HUES48 (cell line): ENCODE measurements around the gene ABHD12.

Experiments
- H3K27ac ChIP-seq: one replicate; pipeline ENCODE4 v1.7.0; 2013; ENCODE audit warnings: low read depth, low read length, inconsistent platforms
- H3K27me3 ChIP-seq: 2 replicates; pipeline ENCODE4 v1.6.1; 2013; ENCODE audit warnings: mild to moderate bottlenecking, low read length; ENCODE audit not compliant: control insufficient read depth, insufficient read depth
- H3K36me3 ChIP-seq: 2 replicates; pipeline ENCODE4 v1.6.1; 2013; ENCODE audit warnings: low read length; ENCODE audit not compliant: control insufficient read depth, insufficient read depth
- H3K4me1 ChIP-seq: 2 replicates; pipeline ENCODE4 v1.6.1; 2013; ENCODE audit warnings: mild to moderate bottlenecking, low read length; ENCODE audit not compliant: control insufficient read depth, insufficient read depth
- H3K4me3 ChIP-seq: 2 replicates; pipeline ENCODE4 v1.5.1; 2013; ENCODE audit warnings: mild to moderate bottlenecking, low read depth, low read length
- H3K9ac ChIP-seq: 2 replicates; pipeline ENCODE4 v1.6.1; 2013; ENCODE audit warnings: mild to moderate bottlenecking, low read depth, low read length, moderate library complexity
- H3K9me3 ChIP-seq: 2 replicates; pipeline ENCODE4 v1.6.1; 2013; ENCODE audit warnings: low read length; ENCODE audit not compliant: control insufficient read depth, insufficient read depth

ABHD12 gene

DNA sequence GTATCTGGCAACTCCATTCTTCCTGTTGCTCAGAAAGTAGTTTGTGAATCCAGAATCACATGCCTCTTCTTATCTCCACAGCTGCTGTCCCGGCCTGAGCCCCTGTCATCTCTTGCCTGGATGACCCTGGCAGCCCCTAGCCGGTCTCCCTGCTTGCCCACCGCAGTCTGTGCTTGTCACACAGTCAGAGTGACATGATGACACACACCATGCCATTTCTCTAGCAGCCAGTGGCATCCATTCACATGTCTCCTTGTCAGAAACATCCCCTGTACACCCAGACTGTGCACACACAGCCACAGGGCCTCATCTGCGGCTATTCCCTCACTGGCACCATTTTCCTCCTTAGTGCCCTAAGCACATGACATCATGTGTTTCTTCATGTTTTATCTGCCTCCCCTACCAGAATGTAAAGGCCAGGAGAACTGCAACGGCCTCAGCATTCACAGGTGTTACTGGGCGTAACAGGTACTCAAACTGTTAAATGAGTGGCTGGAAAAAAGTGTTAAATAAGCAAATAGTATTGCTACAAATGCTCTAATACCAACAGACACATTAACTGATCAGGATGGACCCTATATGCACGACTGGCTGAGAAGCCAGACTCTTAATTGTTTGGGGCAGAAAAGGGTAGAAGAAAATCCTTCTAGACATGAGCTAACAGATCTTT, 9.6 kb downstream of the ABHD12 start:
- Histone ChIP-seq H3K36me3 (peaks cover 6% of the 10 kb centered on the region), H3K27ac (no peak overlapping the region), H3K4me3 (no peak overlapping the region), H3K9me3 (no peaks in the 10 kb centered on the region), H3K27me3 (no peaks in the 10 kb centered on the region), H3K4me1 (no peaks in the 10 kb centered on the region), H3K9ac (no peak overlapping the region)

DNA sequence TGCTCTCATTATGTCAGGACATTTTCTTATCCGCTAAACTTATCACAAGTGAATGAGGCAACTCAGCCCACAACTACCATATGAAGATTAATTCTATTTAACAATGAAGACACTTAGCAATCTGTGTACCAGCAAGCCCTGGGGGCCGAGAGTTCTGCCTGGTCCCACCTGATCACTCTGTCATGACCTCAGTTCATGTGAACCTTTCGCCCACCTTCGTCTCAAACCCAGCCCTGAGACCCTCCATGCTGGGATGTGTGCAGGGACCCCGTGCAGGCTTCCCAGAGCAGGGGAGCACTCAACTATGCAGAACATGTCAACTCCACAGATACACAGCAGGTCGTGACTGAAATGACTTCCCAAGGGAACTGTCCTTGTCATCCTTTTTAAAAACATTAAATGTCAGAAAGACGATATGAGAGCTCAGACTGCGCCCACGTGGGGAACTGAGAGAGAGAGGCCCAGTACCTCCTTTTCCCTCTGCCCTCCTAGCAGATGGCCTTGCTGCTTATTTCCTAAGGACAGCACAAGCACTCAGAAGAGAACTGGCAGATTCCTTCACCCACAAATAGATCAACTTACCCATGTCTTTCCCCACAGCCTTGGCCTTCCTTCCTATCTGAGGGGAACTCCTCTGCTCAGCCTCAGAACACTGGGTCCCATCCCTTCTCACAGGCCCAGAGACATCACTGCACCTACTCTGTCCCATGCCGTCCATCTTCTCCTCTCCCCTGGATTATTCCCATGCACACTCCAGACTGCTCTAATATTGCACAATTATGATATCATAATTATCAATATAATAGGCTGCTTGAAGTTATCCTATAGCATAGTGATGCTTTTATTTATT, 11.5 kb downstream of the ABHD12 start:
- H3K27me3 ChIP-seq: no peaks in the 10 kb centered on the region
- H3K9ac ChIP-seq: no peak overlapping the region
- no peaks in the 10 kb centered on the region for H3K4me1 ChIP-seq
- no peaks in the 10 kb centered on the region for H3K9me3 ChIP-seq
- no peak overlapping the region for H3K4me3 ChIP-seq
- H3K27ac ChIP-seq: no peak overlapping the region
- peaks cover 6% of the 10 kb centered on the region for H3K36me3 ChIP-seq

DNA sequence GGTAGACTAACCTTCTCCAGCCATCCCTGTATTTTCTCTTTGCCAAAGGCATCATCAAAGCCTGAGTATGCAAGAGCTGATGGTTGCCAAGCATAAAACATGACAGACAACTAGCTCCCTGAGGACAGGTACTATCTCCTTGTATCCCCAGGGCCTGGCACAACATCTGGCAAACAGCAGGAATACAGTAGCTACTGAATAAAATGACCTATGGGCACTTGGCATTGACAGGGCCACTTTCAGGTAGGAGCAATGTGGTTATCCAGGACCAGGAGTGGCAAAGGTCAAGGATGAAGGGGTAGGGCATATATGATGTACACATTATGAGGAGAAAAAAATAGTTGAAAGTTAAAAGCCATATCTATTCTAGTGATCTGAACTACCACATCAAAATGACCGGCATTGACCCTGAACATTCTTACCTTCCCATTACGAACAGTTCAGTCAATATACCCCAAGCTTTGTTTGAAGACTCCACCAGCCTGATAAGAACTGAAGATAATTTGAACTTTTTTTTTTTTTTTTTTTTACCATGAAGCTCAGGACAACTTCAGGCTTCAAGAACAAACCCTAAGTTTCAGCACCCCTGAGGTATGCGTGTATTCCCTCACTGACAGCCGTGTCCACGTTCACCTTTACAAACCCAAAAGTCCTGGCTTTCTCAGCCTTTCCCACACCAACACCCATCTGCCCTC, 12.3 kb downstream of the ABHD12 start:
- H3K9ac ChIP-seq: no peak overlapping the region
- no peaks in the 10 kb centered on the region for H3K9me3 ChIP-seq
- H3K27me3 ChIP-seq: no peaks in the 10 kb centered on the region
- H3K36me3 ChIP-seq: peaks cover 6% of the 10 kb centered on the region
- no peak overlapping the region for H3K4me3 ChIP-seq
- H3K27ac ChIP-seq: no peak overlapping the region
- H3K4me1 ChIP-seq: no peaks in the 10 kb centered on the region

DNA sequence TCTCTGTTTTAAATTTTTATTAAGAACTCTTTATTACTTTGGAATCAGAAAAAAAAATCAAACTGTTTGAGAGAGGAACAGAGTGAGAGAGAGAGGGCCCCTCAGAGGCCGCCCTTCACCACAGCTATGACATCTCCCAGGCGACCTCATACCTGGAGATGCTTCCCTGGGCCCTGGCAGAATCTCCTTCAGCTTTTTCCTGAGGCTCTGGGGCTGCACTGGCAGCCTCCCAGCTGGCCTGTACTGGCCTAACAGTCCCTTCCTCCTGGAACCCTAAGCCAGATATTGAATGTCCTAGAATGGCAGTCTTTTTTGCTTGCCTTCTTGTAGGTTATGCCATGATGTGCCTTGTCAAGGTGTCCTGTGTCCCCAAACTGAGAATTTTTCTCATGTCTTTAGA, 13.7 kb downstream of the ABHD12 start:
- Histone ChIP-seq H3K9ac (no peak overlapping the region), H3K4me3 (no peak overlapping the region), H3K36me3 (no peaks in the 10 kb centered on the region; the same call in 1 of the 2 replicates), H3K9me3 (no peaks in the 10 kb centered on the region), H3K4me1 (no peaks in the 10 kb centered on the region), H3K27ac (no peak overlapping the region), H3K27me3 (no peaks in the 10 kb centered on the region)

DNA sequence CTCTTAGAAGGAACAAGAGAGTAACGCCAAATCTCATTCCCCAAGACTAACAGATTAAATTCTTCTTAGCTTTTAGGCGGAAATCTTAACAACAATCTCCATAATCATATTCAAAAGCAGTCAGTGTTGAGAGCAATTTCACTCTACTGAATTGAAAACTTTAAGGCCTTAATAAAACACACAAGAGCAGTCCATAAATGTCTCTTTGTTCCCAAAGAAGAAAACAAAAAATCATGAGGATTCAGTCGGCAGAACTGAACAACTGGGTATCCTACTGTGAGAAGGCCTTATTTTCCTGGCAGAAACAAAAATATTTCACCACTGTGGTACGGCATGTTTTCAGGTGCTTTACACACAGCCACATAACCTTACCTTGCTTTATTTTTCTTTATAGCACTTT, 14.4 kb downstream of the ABHD12 start:
- no peaks in the 10 kb centered on the region for H3K27me3 ChIP-seq
- no peak overlapping the region for H3K27ac ChIP-seq
- no peak overlapping the region for H3K4me3 ChIP-seq
- H3K4me1 ChIP-seq: no peaks in the 10 kb centered on the region
- no peaks in the 10 kb centered on the region; the same call in 1 of the 2 replicates for H3K36me3 ChIP-seq
- H3K9me3 ChIP-seq: no peaks in the 10 kb centered on the region
- no peak overlapping the region for H3K9ac ChIP-seq

DNA sequence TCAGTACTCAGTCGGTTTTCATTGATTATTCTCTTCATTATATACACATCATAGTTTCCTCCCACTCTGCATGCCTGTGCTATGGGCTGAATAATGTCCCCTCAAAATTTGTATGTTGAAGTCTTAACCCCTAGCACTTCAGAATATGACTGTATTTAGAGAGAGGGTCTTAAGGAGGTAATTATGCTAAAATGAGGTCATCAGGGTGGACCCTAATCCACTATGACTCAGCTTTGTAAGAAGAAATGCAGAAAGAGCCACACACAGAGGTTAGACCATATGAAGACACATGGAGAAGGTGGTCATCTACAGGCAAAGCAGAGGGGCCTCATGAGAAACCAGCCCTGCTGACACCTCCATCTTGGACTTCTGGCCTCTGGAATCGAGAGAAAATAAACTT, 15.8 kb downstream of the ABHD12 start:
- H3K27ac ChIP-seq: no peak overlapping the region
- H3K27me3 ChIP-seq: no peaks in the 10 kb centered on the region
- no peak overlapping the region for H3K9ac ChIP-seq
- H3K4me3 ChIP-seq: no peak overlapping the region
- H3K4me1 ChIP-seq: peaks cover 3% of the 10 kb centered on the region; the same call in 1 of the 2 replicates
- H3K9me3 ChIP-seq: no peaks in the 10 kb centered on the region
- H3K36me3 ChIP-seq: no peaks in the 10 kb centered on the region

DNA sequence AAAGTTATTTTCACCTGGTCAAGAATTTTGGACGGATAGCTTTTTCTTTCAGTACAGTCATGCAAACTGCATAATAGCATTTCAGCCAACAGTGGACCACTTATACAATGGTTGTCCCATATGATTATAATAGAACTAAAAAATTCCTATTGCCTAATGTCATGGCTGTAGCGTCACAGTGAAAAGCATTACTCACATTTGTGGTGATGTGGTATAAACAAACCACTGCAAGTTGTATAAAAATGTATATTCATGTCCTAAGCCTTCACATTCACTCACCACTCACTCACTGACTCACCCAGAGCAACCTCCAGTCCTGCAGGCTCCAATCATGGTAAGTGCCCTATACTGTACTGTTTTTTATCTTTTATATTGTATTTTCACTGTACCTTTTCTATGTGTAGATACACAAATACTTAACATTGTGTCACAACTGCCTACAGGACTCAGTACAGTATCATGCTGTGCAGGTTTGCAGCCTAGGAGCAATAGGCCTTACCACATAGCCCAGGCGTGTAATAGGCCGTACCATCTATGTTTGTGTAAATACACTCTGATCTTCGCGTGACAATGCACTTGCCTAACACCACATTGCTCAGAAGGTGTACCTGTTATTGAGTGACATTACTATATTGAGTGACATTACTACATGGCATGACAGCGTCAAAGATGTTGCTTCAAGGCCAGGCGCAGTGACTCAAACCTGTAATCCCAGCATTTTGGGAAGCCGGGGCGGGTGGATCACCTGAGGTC, 17.9 kb downstream of the ABHD12 start:
- Histone ChIP-seq H3K27ac (no peak overlapping the region), H3K36me3 (no peaks in the 10 kb centered on the region), H3K4me3 (no peak overlapping the region), H3K4me1 (peaks cover 3% of the 10 kb centered on the region; the same call in 1 of the 2 replicates), H3K9me3 (no peaks in the 10 kb centered on the region), H3K27me3 (no peaks in the 10 kb centered on the region), H3K9ac (no peak overlapping the region)

DNA sequence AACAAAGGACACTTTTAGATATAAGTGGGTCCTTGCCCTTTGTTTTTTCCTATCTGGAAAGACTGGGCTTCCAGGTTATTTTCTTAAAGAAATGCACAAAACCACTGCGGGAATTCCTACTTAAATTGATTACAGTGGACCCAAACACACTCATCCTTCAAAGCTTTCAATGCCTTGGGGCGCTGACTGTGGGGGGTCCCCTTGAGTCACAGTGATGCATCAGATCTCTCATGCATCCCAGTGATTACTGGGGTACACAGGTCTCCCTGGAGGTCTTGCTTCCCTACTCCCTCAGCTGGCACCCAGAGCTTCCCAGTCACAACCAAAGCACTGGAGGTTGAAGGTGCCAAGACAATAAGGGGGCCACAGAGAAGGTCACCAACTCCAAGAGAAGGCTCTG, 20.7 kb downstream of the ABHD12 start:
- H3K27ac ChIP-seq: no peak overlapping the region

DNA sequence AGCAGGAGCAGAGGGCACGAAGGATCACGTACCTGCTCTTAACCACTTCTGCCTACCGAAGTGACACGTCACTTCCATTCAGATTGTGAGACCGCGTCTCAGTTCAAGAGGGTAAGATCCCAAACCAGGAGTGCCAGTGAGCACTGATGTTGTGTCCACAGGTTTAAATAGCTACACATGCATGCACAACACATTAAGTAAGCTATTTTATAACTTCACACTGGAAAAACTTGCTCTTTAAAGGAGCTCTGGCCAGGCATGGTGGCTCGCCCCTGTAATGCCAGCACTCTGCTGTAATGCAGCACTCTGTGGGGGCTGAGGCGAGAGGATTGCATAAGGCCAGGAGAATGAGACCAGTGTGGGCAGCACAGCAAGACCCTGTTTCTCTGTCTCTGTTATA, 21.1 kb downstream of the ABHD12 start:
- H3K9me3 ChIP-seq: no peaks in the 10 kb centered on the region

More for the DNA sequence above, 20.7 kb downstream of the ABHD12 start:
- peaks cover 5% of the 10 kb centered on the region; the same call in 1 of the 2 replicates for H3K4me1 ChIP-seq
- H3K27me3 ChIP-seq: no peaks in the 10 kb centered on the region
- H3K36me3 ChIP-seq: no peaks in the 10 kb centered on the region
- H3K9ac ChIP-seq: no peak overlapping the region
- H3K9me3 ChIP-seq: no peaks in the 10 kb centered on the region
- no peak overlapping the region for H3K4me3 ChIP-seq

DNA sequence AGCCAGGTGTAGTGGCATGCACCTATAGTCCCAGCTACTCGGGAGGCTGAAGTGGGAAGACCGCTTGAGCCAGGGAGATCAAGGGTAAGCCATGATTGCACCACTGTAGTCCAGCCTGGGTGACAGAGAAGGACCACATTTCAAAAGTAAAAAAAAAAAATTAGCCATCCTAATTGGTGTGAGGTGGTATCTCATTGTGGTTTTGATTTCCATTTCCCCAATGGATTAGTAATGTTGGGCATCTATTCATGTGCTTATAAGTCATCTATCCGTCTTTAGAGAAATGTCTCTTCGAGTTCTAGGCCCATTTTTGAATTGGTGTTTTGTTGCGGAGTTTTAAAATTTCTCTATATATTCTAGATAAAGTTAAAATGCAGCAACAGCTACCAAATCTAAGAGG, 21.7 kb downstream of the ABHD12 start:
- no peaks in the 10 kb centered on the region for H3K9me3 ChIP-seq
- no peaks in the 10 kb centered on the region for H3K27me3 ChIP-seq
- no peak overlapping the region for H3K9ac ChIP-seq
- H3K4me1 ChIP-seq: peaks cover 13% of the 10 kb centered on the region
- H3K27ac ChIP-seq: no peak overlapping the region
- no peaks in the 10 kb centered on the region for H3K36me3 ChIP-seq
- no peak overlapping the region for H3K4me3 ChIP-seq

More for the DNA sequence above, 21.1 kb downstream of the ABHD12 start:
- H3K27ac ChIP-seq: no peak overlapping the region
- H3K9ac ChIP-seq: no peak overlapping the region
- peaks cover 9% of the 10 kb centered on the region for H3K4me1 ChIP-seq
- H3K27me3 ChIP-seq: no peaks in the 10 kb centered on the region
- H3K36me3 ChIP-seq: no peaks in the 10 kb centered on the region
- H3K4me3 ChIP-seq: no peak overlapping the region
